SH-SY5Y (cell line): ENCODE data around the gene FBXL17.

ENCODE experiments used
- GATA2 ChIP-seq: IDR thresholded peaks from 2 replicates; pipeline ENCODE4 v1.6.1; 2011; ENCODE audit warnings: mild to moderate bottlenecking, low read depth, low read length
- GATA3 ChIP-seq: IDR thresholded peaks from 2 replicates; pipeline ENCODE4 v1.6.1; 2011; ENCODE audit warnings: low read depth, mild to moderate bottlenecking, low read length, moderate library complexity

- TF ChIP-seq GATA2 (no peak), GATA3 (no peak)
Observed at GRCh38 chr5:108326982-108327381, 54.9 kb downstream of the FBXL17 start.
